ENCODE measurements around the gene IQSEC3. TPM values are rescaled to one million over a fixed set of nuclear protein-coding genes. Genes with fewer than 3 reads are reported as not detected.

Gene IQSEC3
- total RNA-seq, 1 experiment from 2014 or later, result 0.55 TPM

DNA sequence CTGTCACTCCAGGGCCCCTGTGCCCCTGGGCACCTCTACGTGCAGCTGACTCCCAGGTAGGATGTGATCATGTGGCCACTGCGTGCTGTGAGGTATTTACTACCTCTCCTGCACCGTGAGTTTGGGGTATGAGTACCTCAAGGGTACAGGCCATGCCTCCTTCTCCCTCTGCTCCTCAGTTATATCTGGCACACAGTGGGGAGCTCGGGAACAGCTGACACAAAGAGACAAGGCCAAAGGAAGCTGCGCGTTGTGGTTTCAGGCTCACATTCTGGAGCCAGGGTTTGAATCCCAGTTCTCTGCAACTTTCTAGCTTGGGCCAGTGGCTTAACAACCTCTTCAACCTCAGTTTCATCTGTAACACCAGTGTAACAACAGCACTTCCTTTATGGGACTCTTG lies 155.2 kb downstream of the IQSEC3 start:
- Histone ChIP-seq H3K4me2 (ENCODE audit: insufficient read depth, insufficient read length, low read length) (no peak overlapping the region), H3K9me3 (ENCODE audit: control insufficient read depth, low read depth, low read length) (no peaks in the 10 kb centered on the region), H2BK120ac (ENCODE audit: low read depth, low read length, poor library complexity, severe bottlenecking) (no peak overlapping the region), H3K79me1 (ENCODE audit: insufficient read depth, low read depth, low read length, poor library complexity, severe bottlenecking) (no peaks in the 10 kb centered on the region), H3K9ac (ENCODE audit: extremely low read depth, insufficient read length, low read length) (no peak overlapping the region), H3K14ac (ENCODE audit: insufficient read depth, low read length) (no peak overlapping the region), H2BK20ac (ENCODE audit: low read depth, low read length, poor library complexity, severe bottlenecking) (no peak overlapping the region), H3K27ac (ENCODE audit: insufficient read length, low read depth, low read length) (no peak overlapping the region), H2AFZ (ENCODE audit: low read length) (no peak overlapping the region), H3T11ph (ENCODE audit: low read length) (no peak overlapping the region), H3K23me2 (ENCODE audit: insufficient read length, low read depth, low read length, poor library complexity, severe bottlenecking) (peaks cover 3% of the 10 kb centered on the region), H3K4ac (ENCODE audit: low read depth, low read length) (no peak overlapping the region), H4K20me1 (ENCODE audit: control insufficient read depth, insufficient read depth, insufficient read length) (no peaks in the 10 kb centered on the region), H3K23ac (ENCODE audit: insufficient read length, low read depth, low read length) (no peak overlapping the region), H3K56ac (ENCODE audit: insufficient read length, low read depth, low read length) (no peak overlapping the region), H2AK5ac (ENCODE audit: insufficient read length, low read length) (no peak overlapping the region), H3K18ac (ENCODE audit: insufficient read length, low read depth, low read length) (no peak overlapping the region), H2BK15ac (ENCODE audit: low read depth, low read length) (no peak overlapping the region), H4K91ac (ENCODE audit: insufficient read length, low read depth, low read length) (no peak overlapping the region), H2BK5ac (ENCODE audit: insufficient read length, low read length) (no peak overlapping the region), H3K27me3 (ENCODE audit: insufficient read depth, low read length) (no peaks in the 10 kb centered on the region), H3K79me2 (ENCODE audit: insufficient read depth, low read length) (no peaks in the 10 kb centered on the region), H2BK12ac (ENCODE audit: insufficient read length, low read depth, low read length) (no peak overlapping the region), H3K4me1 (ENCODE audit: insufficient read depth, low read length) (no peaks in the 10 kb centered on the region), H4K5ac (ENCODE audit: insufficient read length, low read depth, low read length) (no peak overlapping the region), H4K8ac (replicated peaks; ENCODE audit: insufficient read length, low read depth, low read length) (no peak overlapping the region)
- Mint-ChIP-seq H3K4me3 (no peak overlapping the region), H3K27me3 (ENCODE audit: low read depth) (peaks cover 28% of the 10 kb centered on the region), H3K36me3 (ENCODE audit: insufficient read depth in 1 of 3, low read depth in 3 of 3) (no peaks in the 10 kb centered on the region), H3K27ac (no peak overlapping the region), H3K4me1 (peaks cover 4 to 10% of the 10 kb centered on the region in 2 experiments), H3K9me3 (no peaks in the 10 kb centered on the region)
- TF ChIP-seq, protein P1, sequence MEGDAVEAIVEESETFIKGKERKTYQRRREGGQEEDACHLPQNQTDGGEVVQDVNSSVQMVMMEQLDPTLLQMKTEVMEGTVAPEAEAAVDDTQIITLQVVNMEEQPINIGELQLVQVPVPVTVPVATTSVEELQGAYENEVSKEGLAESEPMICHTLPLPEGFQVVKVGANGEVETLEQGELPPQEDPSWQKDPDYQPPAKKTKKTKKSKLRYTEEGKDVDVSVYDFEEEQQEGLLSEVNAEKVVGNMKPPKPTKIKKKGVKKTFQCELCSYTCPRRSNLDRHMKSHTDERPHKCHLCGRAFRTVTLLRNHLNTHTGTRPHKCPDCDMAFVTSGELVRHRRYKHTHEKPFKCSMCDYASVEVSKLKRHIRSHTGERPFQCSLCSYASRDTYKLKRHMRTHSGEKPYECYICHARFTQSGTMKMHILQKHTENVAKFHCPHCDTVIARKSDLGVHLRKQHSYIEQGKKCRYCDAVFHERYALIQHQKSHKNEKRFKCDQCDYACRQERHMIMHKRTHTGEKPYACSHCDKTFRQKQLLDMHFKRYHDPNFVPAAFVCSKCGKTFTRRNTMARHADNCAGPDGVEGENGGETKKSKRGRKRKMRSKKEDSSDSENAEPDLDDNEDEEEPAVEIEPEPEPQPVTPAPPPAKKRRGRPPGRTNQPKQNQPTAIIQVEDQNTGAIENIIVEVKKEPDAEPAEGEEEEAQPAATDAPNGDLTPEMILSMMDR (conservative IDR thresholded peaks at IDR 0.05), result no peak
- no peak for DNase-seq
- WGBS (ENCODE audit: extremely low coverage, insufficient read length, low lambda C conversion rate), result no CpG with 5 or more reads among the region's 6 CpGs

Data from H9 (cell line).